PC-9 (cell line): Measurements from ENCODE around the gene PJA2.

Source experiments
- CTCF ChIP-seq: fragments of 200-600 bp; sonication (generic); conservative IDR thresholded peaks from 2 replicates; pipeline ENCODE4 v1.6.1; 2017; ENCODE audit warnings: mixed run types, antibody characterized with exemption, mild to moderate bottlenecking, moderate library complexity
- EZH2 ChIP-seq: fragments of 200-600 bp; sonication (generic); IDR thresholded peaks from 2 replicates; pipeline ENCODE4 v1.8.0; 2017; ENCODE audit warnings: antibody characterized with exemption, low read depth

GRCh38 chr5:109364977-109365376 is 44.8 kb downstream of the PJA2 start:
- TF ChIP-seq CTCF, result no peak
- TF ChIP-seq EZH2, result no peak
